HG03095 (cell line): ENCODE results near the gene LARP1.
A peak's percentile ranks its signal among the peaks of the same experiment; 100 is the strongest.
"Not testable (repeated sequence)": the region's sequence is repeated elsewhere in the genome, so short reads cannot be mapped to it uniquely, and the experiment has no call there.

ENCODE experiments used
- ATAC-seq: cut with Tn5 transposase; IDR thresholded peaks from one replicate; pipeline ENCODE4 v1.9.1; 2021; ENCODE audit warnings: moderate library complexity; ENCODE audit not compliant: unreplicated experiment

Gene LARP1

DNA sequence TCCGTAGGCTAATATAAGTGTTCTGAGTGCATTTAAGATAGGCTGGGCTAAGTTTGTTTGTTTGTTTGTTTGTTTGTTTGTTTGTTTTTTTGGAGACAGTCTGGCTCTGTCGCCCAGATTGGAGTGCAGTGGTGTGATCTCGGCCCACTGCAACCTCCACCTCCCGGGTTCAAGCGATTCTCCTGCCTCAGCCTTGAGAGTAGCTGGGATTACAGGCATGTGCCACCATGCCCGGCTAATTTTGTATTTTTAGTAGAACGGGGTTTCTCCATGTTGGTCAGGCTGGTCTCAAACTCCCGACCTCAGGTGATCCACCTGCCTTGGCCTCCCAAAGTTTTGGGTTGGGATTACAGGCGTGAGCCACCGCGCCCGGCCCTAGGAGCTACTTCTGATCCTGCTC lies 4.7 kb downstream of the LARP1 start:
- ATAC-seq: not testable (repeated sequence)

GRCh38 chr5:154761046-154761736 lies 6.0 kb downstream of the LARP1 start:
- peak; percentile 42 for ATAC-seq

- no peak for ATAC-seq
Observed at GRCh38 chr5:154762261-154762660, 7.1 kb downstream of the LARP1 start.

DNA sequence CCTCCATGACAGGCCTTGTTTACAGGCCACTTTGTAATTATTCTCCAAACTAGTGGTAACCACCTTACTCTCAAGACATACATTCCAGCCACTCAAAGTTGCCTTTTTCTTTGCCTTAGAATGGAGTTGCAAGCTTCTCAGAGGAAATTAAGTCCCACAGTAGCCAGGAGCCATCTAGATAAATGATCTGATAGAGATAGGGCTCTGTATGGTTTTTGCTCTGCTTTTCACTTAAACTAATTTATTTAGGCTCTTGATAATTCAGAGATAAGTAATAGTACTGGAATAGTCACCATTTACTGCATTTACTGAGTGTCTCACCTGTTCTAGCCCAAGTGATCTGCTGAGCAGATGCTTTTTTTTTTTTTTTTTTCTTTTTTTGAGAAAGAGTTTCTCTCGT lies 7.5 kb downstream of the LARP1 start:
- ATAC-seq: no peak

DNA sequence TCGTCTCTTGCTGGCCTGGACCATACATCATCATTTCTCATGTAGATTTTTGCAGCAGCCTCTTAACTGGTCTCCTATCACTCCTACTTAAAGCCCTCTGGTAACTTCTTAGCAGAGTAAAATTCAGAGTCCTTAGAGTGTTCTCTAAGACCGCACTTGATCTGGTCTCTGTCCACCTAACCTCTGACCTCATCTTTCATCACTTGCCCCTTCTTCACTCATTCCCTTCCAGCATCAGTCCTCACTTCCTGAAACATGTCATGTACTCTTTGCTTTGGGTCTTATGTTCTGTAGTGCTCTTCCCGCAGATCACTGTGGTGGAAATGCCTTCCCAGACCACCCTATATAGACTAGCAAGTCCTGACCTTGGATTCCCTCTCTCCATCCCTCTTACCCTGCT lies 9.8 kb downstream of the LARP1 start:
- ATAC-seq: no peak

DNA sequence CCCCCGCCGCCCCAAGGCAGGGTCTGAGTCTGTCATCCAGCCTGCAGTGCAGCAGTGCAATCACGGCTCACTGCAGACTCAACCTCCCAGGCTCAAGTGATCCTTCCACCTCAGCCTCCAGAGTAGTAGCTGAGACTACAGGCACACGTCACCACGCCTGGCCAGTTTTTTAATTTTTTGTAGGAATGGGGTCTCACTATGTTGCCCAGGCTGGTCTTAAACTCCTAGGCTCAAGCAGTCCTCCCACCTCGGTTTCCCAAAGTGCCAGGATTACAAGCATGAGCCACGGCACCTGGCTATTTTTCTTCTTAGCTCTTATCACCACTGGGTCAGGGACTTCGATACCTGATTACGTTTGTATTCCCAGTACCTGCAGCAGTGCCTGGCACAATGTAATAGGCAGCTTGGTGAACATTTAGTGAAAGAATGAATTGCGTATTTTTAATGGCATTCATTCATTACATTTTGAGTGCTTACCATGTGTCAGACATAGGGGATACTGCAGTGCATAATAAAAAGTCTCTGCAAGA lies 10.3 kb downstream of the LARP1 start:
- no peak for ATAC-seq

DNA sequence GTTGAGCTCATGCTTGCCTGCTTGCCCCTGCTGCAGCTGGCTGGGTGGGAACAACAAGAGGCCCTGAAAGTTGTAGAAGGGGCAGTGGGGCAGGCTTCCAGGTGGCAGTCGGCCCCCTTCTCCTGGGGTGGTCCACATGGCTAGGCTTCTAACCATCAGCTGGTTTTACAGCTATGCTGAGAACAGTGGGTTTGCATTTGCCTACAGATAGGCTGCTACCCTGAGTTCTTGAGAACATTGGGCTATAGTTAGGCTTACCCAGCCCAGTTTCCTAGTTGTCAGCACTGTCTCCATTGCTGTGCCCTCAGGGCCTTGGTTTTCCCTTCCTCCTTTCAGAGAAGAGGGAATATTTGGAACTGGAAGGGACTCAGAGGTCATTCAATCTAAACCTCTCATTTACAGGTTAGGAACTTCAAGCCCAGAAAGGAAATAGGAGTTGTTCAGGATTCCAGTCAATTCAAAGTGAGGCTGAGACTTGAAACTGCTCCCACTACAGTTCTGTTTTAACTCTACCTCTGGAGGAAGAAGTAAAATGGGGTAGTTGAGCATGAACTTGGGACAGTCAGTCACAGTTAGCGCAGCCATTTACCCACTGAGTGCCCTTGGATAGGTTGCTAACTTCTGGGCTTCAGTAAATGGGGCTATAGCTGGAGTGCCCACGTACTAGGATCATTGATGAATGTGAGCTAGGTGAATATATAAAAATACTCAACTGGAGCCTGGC lies 11.5 kb downstream of the LARP1 start:
- no peak for ATAC-seq

GRCh38 chr5:154767576-154767975 lies 12.4 kb downstream of the LARP1 start:
- ATAC-seq: peak; percentile 34

- ATAC-seq: no peak
Observed at GRCh38 chr5:154768207-154768606, 13.0 kb downstream of the LARP1 start.

- no peak for ATAC-seq
Observed at GRCh38 chr5:154770111-154770510, 14.9 kb downstream of the LARP1 start.

DNA sequence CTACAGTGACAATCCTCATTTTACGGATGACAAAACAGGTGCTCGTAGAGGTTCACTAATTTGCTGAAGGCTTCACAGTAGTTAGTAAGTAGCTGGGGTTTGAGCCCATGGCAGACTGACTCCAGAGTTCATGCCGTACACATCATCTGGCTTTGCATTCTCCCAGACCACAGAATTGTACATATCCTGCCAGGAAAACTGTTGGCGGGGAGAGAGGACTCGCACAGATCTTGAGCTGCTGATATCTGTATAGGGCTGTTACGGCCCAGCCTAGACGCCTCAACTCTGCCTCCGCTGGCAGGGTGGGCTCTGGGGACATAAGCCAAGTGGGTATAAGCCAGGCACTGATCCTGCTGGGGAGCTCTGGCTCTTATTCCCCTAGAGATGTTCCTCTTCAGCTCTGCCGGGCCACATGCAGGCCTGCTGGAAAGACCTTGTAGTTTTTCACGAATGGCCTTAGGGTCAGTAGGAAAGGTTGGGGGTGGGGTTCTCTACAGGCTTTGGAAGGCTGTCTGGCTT lies 16.3 kb downstream of the LARP1 start:
- no peak for ATAC-seq

GRCh38 chr5:154773326-154773725 lies 18.1 kb downstream of the LARP1 start:
- ATAC-seq: no peak

GRCh38 chr5:154776167-154776566 lies 21.0 kb downstream of the LARP1 start:
- ATAC-seq: no peak

DNA sequence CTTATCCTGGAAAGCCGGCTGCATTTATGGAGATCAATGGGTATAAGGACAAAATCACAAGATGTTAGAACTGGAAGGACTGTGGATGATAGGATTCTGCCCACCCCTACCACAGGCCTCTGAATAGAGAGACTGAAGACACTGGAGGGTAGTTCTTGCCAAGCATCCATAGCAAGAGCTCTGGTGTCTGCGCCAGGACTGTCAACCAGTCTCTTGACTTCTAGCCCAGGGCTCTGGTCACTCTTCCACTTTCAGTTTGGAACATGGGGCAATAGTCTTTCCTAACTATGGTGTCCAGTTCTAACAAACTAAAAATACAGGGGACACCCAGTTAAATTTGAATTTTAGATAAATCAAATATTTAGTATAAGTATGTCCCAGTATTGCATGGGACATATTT lies 23.4 kb downstream of the LARP1 start:
- ATAC-seq: no peak

DNA sequence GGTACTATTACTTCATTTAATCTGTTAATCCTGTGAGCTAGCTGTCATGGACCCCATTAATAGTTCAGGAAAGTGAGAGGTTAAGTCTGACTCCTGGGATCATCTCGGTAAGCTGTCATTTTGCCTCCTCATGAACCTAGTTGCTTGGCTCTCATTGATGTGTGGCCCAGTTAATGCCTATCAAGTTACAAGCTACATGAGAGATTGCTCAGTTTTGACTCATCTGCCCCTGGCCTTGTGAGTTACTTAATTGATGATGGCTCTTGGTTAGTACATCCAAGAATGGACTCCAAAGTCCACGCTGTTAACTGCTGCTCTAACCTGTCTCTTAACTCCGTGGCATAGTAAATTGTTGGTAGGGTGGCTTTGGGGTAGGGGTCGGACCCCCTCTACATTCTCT lies 23.9 kb downstream of the LARP1 start:
- no peak for ATAC-seq

DNA sequence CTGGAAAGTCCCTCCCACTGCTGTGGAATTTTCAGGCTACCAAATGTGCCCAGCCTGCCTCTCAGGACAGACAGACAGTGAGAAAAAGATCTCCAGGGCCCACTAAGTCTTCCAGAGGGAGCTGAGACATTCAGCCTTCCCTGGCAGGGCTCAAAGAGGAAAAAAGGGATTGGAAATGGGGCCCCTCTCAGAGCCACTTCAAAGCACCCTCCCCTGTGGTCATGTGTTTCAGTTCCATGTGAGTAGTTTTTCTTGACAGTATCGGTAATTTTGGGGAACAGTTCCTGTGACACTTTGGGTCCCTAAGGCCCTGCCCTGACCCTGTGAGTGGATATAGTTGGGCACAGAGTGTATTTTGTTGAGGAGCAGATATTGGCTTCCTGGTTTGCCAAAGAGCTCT lies 25.0 kb downstream of the LARP1 start:
- no peak for ATAC-seq

GRCh38 chr5:154782326-154782725 lies 27.1 kb downstream of the LARP1 start:
- ATAC-seq: no peak

GRCh38 chr5:154782812-154783592 lies 27.8 kb downstream of the LARP1 start:
- ATAC-seq: peak; percentile 5

DNA sequence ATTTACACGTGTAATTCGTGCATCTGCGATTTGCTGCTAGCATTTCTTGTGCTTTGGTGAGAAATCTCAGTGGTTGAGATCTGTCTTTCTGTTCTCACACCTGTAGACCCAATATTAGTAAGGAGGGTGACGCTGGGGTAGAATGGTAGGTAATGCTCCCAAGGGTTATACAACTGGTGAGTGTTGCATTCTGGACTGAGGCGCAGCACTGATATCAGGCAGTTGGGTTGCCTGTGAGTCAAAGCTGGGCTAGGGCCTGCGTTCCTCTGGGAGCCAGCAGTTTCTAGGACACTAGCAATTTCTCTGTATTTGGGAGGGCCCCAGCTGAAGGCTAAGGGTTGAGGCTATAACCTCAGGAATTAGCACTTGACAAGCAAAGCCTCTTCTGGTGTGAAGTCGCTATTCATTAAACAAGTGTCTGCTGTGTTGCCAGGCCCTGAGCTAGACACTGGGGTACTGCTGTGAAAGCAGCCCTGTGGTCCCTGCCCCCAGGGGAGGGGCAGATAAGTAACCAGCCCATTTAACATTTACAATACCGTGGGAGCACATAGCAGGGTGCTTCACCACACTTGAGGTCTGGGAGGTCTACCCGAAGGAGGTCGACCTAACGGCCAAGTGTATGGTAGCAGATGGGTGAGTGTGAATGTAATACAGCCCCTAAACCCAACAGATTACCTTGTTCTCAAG lies 28.7 kb downstream of the LARP1 start:
- peak; percentile 72 for ATAC-seq

- no peak for ATAC-seq
Observed at GRCh38 chr5:154784856-154785255, 29.7 kb downstream of the LARP1 start.

DNA sequence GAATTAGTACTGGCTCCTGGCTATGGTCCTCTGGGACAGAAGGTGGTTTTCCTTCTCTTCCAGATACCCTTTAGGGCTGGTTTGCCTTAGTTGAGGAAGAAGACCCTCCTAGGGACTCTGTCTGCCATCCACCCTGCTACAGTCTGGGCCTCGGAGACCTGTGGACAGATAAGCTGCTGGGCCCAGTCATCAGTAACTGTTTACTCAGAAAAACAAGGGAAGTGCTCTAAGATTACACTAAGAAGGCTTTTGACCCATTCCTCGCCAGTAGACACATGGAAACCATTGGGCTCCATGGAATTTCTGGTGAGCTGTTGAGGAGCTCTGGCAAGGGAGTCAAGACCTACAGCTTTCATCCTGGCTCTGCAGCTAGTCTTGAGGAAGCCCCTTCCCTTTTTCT lies 31.2 kb downstream of the LARP1 start:
- no peak for ATAC-seq
